Activated naive CD8-positive, alpha-beta T cell treated with anti-CD3 and anti-CD28 coated beads, Interleukin-2, amount 10 ng/mL, durations not matched to agents 7 days and 5 days (primary cell): ENCODE data around the gene DPPA5. TPM values are rescaled to one million over a fixed set of nuclear protein-coding genes. Genes with fewer than 3 reads are reported as not detected.
"Not testable (repeated sequence)": the region's sequence is repeated elsewhere in the genome, so short reads cannot be mapped to it uniquely, and the experiment has no call there.

Source experiments
- ATAC-seq: fragments of 150-1000 bp; cut with Tn5 transposase; one replicate; pipeline ENCODE4 v1.10.0; 2021; ENCODE audit warnings: low read depth, moderate library complexity
- POLR2A ChIA-PET: fragments of 350-600 bp; sonication (Branson Sonifier 250); formaldehyde crosslinking; loops from one replicate; lab custom pipeline; 2021; ENCODE audit warnings: antibody characterized with exemption; lab: Charles Lee
- DNase-seq: peaks from one replicate; pipeline ENCODE4 v3.0.0; 2021
- H3K27ac Mint-ChIP-seq: one replicate; pipeline ENCODE4 v1.8.0; 2022; ENCODE audit warnings: mild to moderate bottlenecking, mixed read lengths
- H3K27me3 Mint-ChIP-seq: one replicate; pipeline ENCODE4 v1.8.0; 2022; ENCODE audit warnings: mild to moderate bottlenecking, moderate library complexity, mixed read lengths
- H3K36me3 Mint-ChIP-seq: one replicate; pipeline ENCODE4 v1.8.0; 2021; ENCODE audit warnings: mild to moderate bottlenecking, mixed read lengths
- H3K4me1 Mint-ChIP-seq: one replicate; pipeline ENCODE4 v1.8.0; 2021; ENCODE audit warnings: mixed read lengths
- H3K4me3 Mint-ChIP-seq: one replicate; pipeline ENCODE4 v1.8.0; 2022; ENCODE audit warnings: mild to moderate bottlenecking, moderate library complexity, mixed read lengths
- H3K9me3 Mint-ChIP-seq: one replicate; pipeline ENCODE4 v1.8.0; 2021; ENCODE audit warnings: mixed read lengths
- total RNA-seq, 2 experiments: library from RNA; stranded (reverse); gene quantifications; one replicate each; pipeline ENCODE4 v1.2.3, GENCODE V29; 2021

Gene DPPA5
- total RNA-seq, 2 experiments from 2014 or later, result not detected

DNA sequence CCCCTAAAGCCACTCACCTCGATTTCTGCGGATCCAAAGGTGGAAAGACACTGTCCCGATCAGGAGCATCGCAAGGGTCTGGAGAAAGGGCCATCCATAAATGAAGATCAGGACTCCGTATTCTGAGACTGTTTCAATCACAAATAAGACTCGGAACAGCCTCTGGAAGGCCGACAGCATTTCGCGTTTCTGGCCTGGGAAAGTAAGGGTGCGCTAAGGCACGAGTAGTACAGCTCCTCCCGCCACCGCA lies 44.6 kb downstream of the DPPA5 start:
- POLR2A ChIA-PET, result interaction anchor here (0.6 to 1.4 kb wide), 3 partner anchors 44 to 212 kb away, joined by 3 to 4 read pairs (median 3); partner anchors contain the start of genes EEF1A1 and MTO1
- peak overlapping the region; percentile 96 for H3K4me3 Mint-ChIP-seq
- DNase-seq (peak; percentile 26), ATAC-seq (no peak)
- H3K4me1 Mint-ChIP-seq, result peaks cover 33% of the 10 kb centered on the region
- peaks cover 3% of the 10 kb centered on the region for H3K9me3 Mint-ChIP-seq
- H3K27ac Mint-ChIP-seq, result peak overlapping the region; percentile 85
- peaks cover 8% of the 10 kb centered on the region for H3K36me3 Mint-ChIP-seq
- H3K27me3 Mint-ChIP-seq, result peaks cover 36% of the 10 kb centered on the region

DNA sequence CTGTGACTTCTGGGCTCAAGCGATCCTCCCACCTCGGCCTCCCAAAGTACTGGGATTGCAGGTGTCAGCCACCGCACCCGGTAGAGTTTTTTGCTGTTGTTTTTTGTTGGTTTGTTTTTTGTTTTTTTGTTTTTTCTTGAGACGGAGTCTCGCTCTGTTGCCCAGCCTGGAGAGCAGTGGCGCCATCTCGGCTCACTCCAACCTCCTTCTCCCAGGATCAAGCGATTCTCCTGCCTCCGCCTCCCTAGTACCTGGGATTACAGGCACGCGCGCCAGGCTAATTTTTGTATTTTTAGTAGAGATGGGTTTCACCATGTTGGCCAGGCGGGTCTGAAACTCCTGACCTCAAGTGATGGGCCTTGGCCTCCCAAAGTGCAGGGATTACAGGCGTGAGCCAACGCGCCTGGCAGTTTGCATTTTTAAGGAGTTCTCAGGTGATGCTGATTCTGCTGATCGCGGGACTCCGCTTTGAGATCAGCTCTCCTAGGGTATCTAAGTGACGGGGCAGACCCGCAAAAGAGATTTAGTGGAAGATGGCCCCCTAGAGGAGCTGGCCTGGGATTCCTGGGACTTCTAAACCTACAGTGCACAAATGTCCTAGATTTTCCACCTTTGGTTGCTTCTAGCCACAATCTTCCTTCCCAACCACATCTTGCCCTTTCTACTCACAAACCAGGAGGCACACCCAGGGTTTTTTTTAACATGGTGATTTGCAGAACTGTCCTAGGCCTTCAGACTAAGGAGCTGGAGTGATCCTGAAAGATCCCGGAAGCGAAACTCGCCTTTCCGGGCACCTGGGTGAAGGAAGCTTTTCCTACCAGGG lies 45.2 kb downstream of the DPPA5 start:
- DNase-seq (no peak), ATAC-seq (no peak)
- Mint-ChIP-seq H3K27ac (peak overlapping the region; percentile 85), H3K4me1 (peaks cover 33% of the 10 kb centered on the region), H3K4me3 (peak overlapping the region; percentile 96), H3K27me3 (peaks cover 33% of the 10 kb centered on the region), H3K36me3 (peaks cover 8% of the 10 kb centered on the region), H3K9me3 (peaks cover 3% of the 10 kb centered on the region)
- POLR2A ChIA-PET, result interaction anchor here (0.6 to 1.4 kb wide), 3 partner anchors 43 to 212 kb away, joined by 3 to 4 read pairs (median 3); partner anchors contain the start of genes EEF1A1 and MTO1

DNA sequence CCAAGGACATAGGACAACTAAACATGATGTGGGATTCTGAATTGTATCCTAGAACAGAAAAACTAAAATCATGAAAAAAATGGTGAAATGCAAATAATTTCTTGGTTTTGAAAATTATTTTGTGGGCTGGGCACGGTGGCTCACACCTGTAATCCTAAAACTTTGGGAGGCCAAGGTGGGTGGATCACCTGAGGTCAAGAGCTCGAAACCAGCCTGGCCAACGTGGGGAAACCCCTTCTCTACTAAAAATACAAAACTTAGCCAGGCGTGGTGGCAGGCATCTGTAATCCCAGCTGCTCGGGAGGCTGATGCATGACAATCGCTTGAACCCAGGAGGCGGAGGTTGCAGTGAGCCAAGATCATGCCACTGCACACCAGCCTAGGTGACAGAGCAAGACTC lies 50.3 kb downstream of the DPPA5 start:
- H3K9me3 Mint-ChIP-seq, H3K4me3 Mint-ChIP-seq, H3K27me3 Mint-ChIP-seq, ATAC-seq, H3K27ac Mint-ChIP-seq, DNase-seq: not testable (repeated sequence)
- Mint-ChIP-seq H3K36me3 (peaks cover 21% of the 10 kb centered on the region), H3K4me1 (peaks cover 18% of the 10 kb centered on the region)
- POLR2A ChIA-PET, result interaction anchor here (0.7 kb wide), 1 partner anchor 342 kb away, joined by 5 read pairs; no protein-coding TSS in a partner anchor

Other genes with a start within 250 kb of the DPPA5 start
- not detected for gene KHDC1L, start 128.8 kb downstream of the DPPA5 start, total RNA-seq
- gene KHDC1, start 91.1 kb downstream of the DPPA5 start, total RNA-seq, result 1 to 10 TPM; 3.2 to 5.0 TPM
- gene KHDC3L, start 8.4 kb upstream of the DPPA5 start, total RNA-seq, result not detected
- gene OOEP, start 15.6 kb upstream of the DPPA5 start, total RNA-seq, result 1 to 10 TPM; 1.1 to 1.4 TPM
- gene DDX43, start 40.6 kb upstream of the DPPA5 start, total RNA-seq, result 1 to 10 TPM; 1.3 to 3.5 TPM
- gene CGAS, start 98.0 kb upstream of the DPPA5 start, total RNA-seq, result 10 to 100 TPM; 25.9 to 26.6 TPM
- 10 to 100 TPM; 65.4 to 70.4 TPM for gene MTO1, start 107.5 kb upstream of the DPPA5 start, total RNA-seq
- gene EEF1A1, start 166.8 kb upstream of the DPPA5 start, total RNA-seq, result 1,000 to 10,000 TPM; 8,804 to 9,235 TPM